ENCODE measurements around the gene ORMDL1. TPM values are rescaled to one million over a fixed set of nuclear protein-coding genes. Genes with fewer than 3 reads are reported as not detected.

ORMDL1 gene
- total and polyA plus RNA-seq, 2 of the 4 experiments (the other 2 are of a cell fraction) = 35.8 to 66.8 TPM

DNA sequence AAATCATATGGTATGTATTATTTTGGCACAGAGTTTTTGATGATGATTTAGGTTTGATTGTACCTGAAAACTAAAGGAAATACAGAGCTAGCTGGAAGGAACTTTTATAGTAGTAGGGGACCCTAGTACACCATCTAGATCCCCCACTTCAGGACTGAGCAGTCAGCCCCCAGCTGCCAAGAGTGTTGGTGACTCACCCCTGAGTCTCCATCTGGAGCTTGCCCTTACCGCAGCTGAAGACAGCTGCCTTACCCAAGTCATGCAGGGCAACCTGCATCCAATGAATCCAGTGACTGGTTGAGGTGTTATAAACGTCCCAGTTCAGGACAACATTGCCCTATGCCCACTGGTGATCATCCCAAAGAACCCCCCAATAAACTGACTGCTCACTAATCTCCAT, 15.4 kb upstream of the ORMDL1 start:
- peak overlapping the region; percentile 51 for H2AK9ac ChIP-seq (replicated peaks; ENCODE audit: low read depth, low read length, poor library complexity)
- H3K27ac ChIP-seq (ENCODE audit: insufficient read depth, low read length) = no peak overlapping the region

More for the DNA sequence above, 15.4 kb upstream of the ORMDL1 start:
- ChIA-PET POLR2A (ENCODE audit: unreplicated experiment) (interaction anchor here (0.6 kb wide), 1 partner anchor 37 kb away, joined by 3 read pairs; the partner anchor contains the start of gene OSGEPL1), CTCF (interaction anchor here (0.9 to 1.6 kb wide), 3 partner anchors 9 to 224 kb away, joined by 3 to 4 read pairs (median 3); no protein-coding TSS in a partner anchor)
- Histone ChIP-seq H2BK5ac (ENCODE audit: low read depth, low read length, poor library complexity, severe bottlenecking) (peak overlapping the region; percentile 77), H3K9ac (ENCODE audit: low read depth, low read length) (no peak overlapping the region), H3K4me3 (ENCODE audit: insufficient read depth, low read depth, low read length) (no peak overlapping the region), H2BK120ac (ENCODE audit: low read depth, low read length) (peak overlapping the region; percentile 23), H2AK5ac (ENCODE audit: low read depth, low read length) (peak overlapping the region; percentile 5; the same call in 1 of the 2 replicates), H3K23ac (ENCODE audit: low read depth, low read length) (no peak overlapping the region), H3K4me2 (ENCODE audit: low read depth, low read length) (0 out of 2 replicates have a peak overlapping the region, but pooled peaks have one; percentile 2), H3K9me1 (ENCODE audit: insufficient read depth, low read length) (peaks cover 5% of the 10 kb centered on the region), H4K8ac (ENCODE audit: low read depth in 2 of 2, low read length in 2 of 2) (peak overlapping the region in 1 of 2 experiments; percentile 62; a peak in 2 of 4 replicates), H2AFZ (replicated peaks; ENCODE audit: low read length, poor library complexity) (peak overlapping the region; percentile 49), H4K5ac (ENCODE audit: low read depth, low read length) (no peak overlapping the region; the same call in 1 of the 2 replicates), H2BK15ac (ENCODE audit: low read depth, low read length) (peak overlapping the region; percentile 8; the same call in 1 of the 3 replicates), H3K56ac (ENCODE audit: extremely low read depth, insufficient read depth, low read length) (no peak overlapping the region), H4K91ac (ENCODE audit: insufficient read depth, low read depth, low read length) (peak overlapping the region; percentile 30; the same call in 1 of the 2 replicates), H3K9me3 (ENCODE audit: control insufficient read depth, insufficient read depth, low read length) (no peaks in the 10 kb centered on the region), H3K4ac (ENCODE audit: low read depth, low read length) (peak overlapping the region; percentile 44; the same call in 1 of the 2 replicates), H3K27me3 (ENCODE audit: control insufficient read depth, insufficient read depth, low read length) (no peaks in the 10 kb centered on the region), H3K4me1 (ENCODE audit: control insufficient read depth, insufficient read depth, low read length) (peaks cover 8% of the 10 kb centered on the region; the same call in 1 of the 2 replicates), H4K20me1 (ENCODE audit: insufficient read depth, low read length) (no peaks in the 10 kb centered on the region), H2BK20ac (ENCODE audit: low read depth, low read length) (peak overlapping the region; percentile 61; the same call in 1 of the 2 replicates), H3K79me1 (ENCODE audit: low read depth in 1 of 2, low read length in 2 of 2) (peaks cover 12 to 18% of the 10 kb centered on the region in 2 experiments), H3K36me3 (ENCODE audit: control insufficient read depth, insufficient read depth, low read length) (peaks cover 4% of the 10 kb centered on the region; the same call in 1 of the 2 replicates), H3K18ac (ENCODE audit: low read depth, low read length) (peak overlapping the region; percentile 7; the same call in 1 of the 2 replicates), H3K14ac (replicated peaks; ENCODE audit: low read depth, low read length) (peak overlapping the region; percentile 50; the same call in 1 of the 2 replicates)
- TF ChIP-seq FOS (IDR thresholded peaks at IDR 0.05; ENCODE audit: low read depth, low read length) (peak; percentile 73), CEBPB (IDR thresholded peaks at IDR 0.05; ENCODE audit: low read depth, low read length) (peak; percentile 19; the same call in 1 of the 2 replicates)
- TF ChIP-seq, protein P1, sequence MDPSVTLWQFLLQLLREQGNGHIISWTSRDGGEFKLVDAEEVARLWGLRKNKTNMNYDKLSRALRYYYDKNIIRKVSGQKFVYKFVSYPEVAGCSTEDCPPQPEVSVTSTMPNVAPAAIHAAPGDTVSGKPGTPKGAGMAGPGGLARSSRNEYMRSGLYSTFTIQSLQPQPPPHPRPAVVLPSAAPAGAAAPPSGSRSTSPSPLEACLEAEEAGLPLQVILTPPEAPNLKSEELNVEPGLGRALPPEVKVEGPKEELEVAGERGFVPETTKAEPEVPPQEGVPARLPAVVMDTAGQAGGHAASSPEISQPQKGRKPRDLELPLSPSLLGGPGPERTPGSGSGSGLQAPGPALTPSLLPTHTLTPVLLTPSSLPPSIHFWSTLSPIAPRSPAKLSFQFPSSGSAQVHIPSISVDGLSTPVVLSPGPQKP (IDR thresholded peaks at IDR 0.05; ENCODE audit: borderline replicate concordance, low read depth, low read length) = no peak
- intact Hi-C loops (cut with micrococcal nuclease) (no loop called here), dilution Hi-C loops (cut with HindIII; ENCODE audit: low sequenced_read_pairs, unreplicated experiment) (no loop called here), in situ Hi-C loops (cut with MboI; ENCODE audit: low sequenced_read_pairs) (loop anchor here (5.0 kb wide), 1 partner anchor 268 kb away; no protein-coding TSS in a partner anchor)
- ATAC-seq (ENCODE audit: low read depth) (peak; percentile 81), DNase-seq (peak; percentile 83)
- no CpG with 5 or more reads among the region's 2 CpGs for WGBS, 2 experiments (ENCODE audit: extremely low coverage in 2 of 2, insufficient read length in 1 of 2)
- BruUV-seq (replicated peaks) = no TSS peak

Measured in IMR-90 (cell line).